Hepatocyte (in vitro differentiated cells): ENCODE data around the gene CFTR. TPM values are rescaled to one million over a fixed set of nuclear protein-coding genes. Genes with fewer than 3 reads are reported as not detected.

Source experiments
- DNase-seq: peaks from one replicate; pipeline ENCODE4 v3.0.0-alpha.2; 2016; ENCODE audit warnings: low spot score
- H2AFZ ChIP-seq: fragments of 200-600 bp; sonication (generic); 2 replicates; pipeline ENCODE4 v1.6.0; 2016; ENCODE audit warnings: antibody characterized with exemption, mild to moderate bottlenecking
- H3K27ac ChIP-seq: fragments of 200-600 bp; sonication (generic); 2 replicates; pipeline ENCODE4 v1.5.1; 2016; ENCODE audit warnings: mild to moderate bottlenecking
- H3K27me3 ChIP-seq: fragments of 200-600 bp; sonication (generic); 2 replicates; pipeline ENCODE4 v1.6.1; 2016
- H3K36me3 ChIP-seq: fragments of 200-600 bp; sonication (generic); replicated peaks from 2 replicates; pipeline ENCODE4 v1.5.1; 2016; ENCODE audit warnings: low read depth; ENCODE audit not compliant: insufficient read depth
- H3K4me1 ChIP-seq: fragments of 200-600 bp; sonication (generic); 2 replicates; pipeline ENCODE4 v1.5.1; 2016; ENCODE audit warnings: mild to moderate bottlenecking, moderate library complexity; ENCODE audit not compliant: insufficient read depth
- H3K4me2 ChIP-seq: fragments of 200-600 bp; sonication (generic); 2 replicates; pipeline ENCODE4 v1.6.0; 2016
- H3K4me3 ChIP-seq: fragments of 200-600 bp; sonication (generic); 2 replicates; pipeline ENCODE4 v1.5.1; 2016; ENCODE audit warnings: mild to moderate bottlenecking
- H3K79me2 ChIP-seq: fragments of 200-600 bp; sonication (generic); 2 replicates; pipeline ENCODE4 v1.6.0; 2017; ENCODE audit warnings: mild to moderate bottlenecking
- H3K9me2 ChIP-seq: fragments of 200-600 bp; sonication (generic); replicated peaks from 2 replicates; pipeline ENCODE4 v1.6.0; 2017; ENCODE audit warnings: mild to moderate bottlenecking; ENCODE audit not compliant: insufficient read depth
- H3K9me3 ChIP-seq: fragments of 200-600 bp; sonication (generic); 2 replicates; pipeline ENCODE4 v1.5.1; 2016; ENCODE audit warnings: low read depth, mild to moderate bottlenecking
- H4K20me1 ChIP-seq: fragments of 200-600 bp; sonication (generic); 2 replicates; pipeline ENCODE4 v1.6.0; 2016; ENCODE audit warnings: mild to moderate bottlenecking; ENCODE audit not compliant: insufficient read depth, poor library complexity, severe bottlenecking
- CTCF ChIP-seq: fragments of 200-600 bp; sonication (generic); IDR thresholded peaks from 2 replicates; pipeline ENCODE4 v1.5.1; 2016; ENCODE audit warnings: antibody characterized with exemption, mild to moderate bottlenecking; ENCODE audit not compliant: poor library complexity
- EZH2 ChIP-seq: fragments of 200-600 bp; sonication (generic); IDR thresholded peaks from 2 replicates; pipeline ENCODE4 v1.6.1; 2016; ENCODE audit warnings: antibody characterized with exemption, mild to moderate bottlenecking, borderline replicate concordance
- EZH2phosphoT487 ChIP-seq: fragments of 200-600 bp; sonication (generic); IDR thresholded peaks from one replicate; pipeline ENCODE4 v1.6.1; 2018; ENCODE audit warnings: antibody characterized with exemption, mild to moderate bottlenecking, low read depth, moderate library complexity; ENCODE audit not compliant: unreplicated experiment, severe bottlenecking
- WGBS: methylation state at CpG from one replicate; pipeline ENCODE4 v1.1.6; 2016; ENCODE audit warnings: low lambda C conversion rate; ENCODE audit errors: missing lambda C conversion rate; 5-methylcytosine and 5-hydroxymethylcytosine counted together
- polyA plus RNA-seq: library from polyadenylated mRNA; unstranded; fragments of >200 nt; fragmentation: Nextera tagmentation; extraction: Ambion mirVana; gene quantifications from 2 replicates; pipeline ENCODE4 v1.2.1, GENCODE V29; 2016
- total RNA-seq: library from RNA; depleted of rRNA; stranded (reverse); fragments of >200 nt; gene quantifications from 2 replicates; pipeline ENCODE4 v1.2.3, GENCODE V29; 2014

Gene CFTR
- total and polyA plus RNA-seq, 2 experiments from 2014 or later: 29.8 to 72.9 TPM

- H3K4me3 ChIP-seq: no peak overlapping the region
Measured at GRCh38 chr7:117472335-117472734, 7.5 kb upstream of the CFTR start.

GRCh38 chr7:117476557-117477215 is 3.1 kb upstream of the CFTR start:
- no peak overlapping the region for H3K27ac ChIP-seq
- no peaks in the 10 kb centered on the region for H3K9me3 ChIP-seq
- no peak for TF ChIP-seq EZH2
- no peak for TF ChIP-seq EZH2phosphoT487
- no peak for TF ChIP-seq CTCF
- H3K4me2 ChIP-seq: no peak overlapping the region
- no peaks in the 10 kb centered on the region for H4K20me1 ChIP-seq
- no peak overlapping the region for H2AFZ ChIP-seq
- peaks cover 8% of the 10 kb centered on the region for H3K27me3 ChIP-seq
- no peaks in the 10 kb centered on the region for H3K4me1 ChIP-seq
- WGBS: 83% methylated on average over 4 of the region's 4 CpGs
- H3K36me3 ChIP-seq: no peaks in the 10 kb centered on the region
- no peaks in the 10 kb centered on the region for H3K9me2 ChIP-seq
- no peak overlapping the region for H3K4me3 ChIP-seq
- H3K79me2 ChIP-seq: peaks cover 3% of the 10 kb centered on the region
- DNase-seq: no peak

More at GRCh38 chr7:117472335-117472734, 7.5 kb upstream of the CFTR start:
- Histone ChIP-seq H2AFZ (no peak overlapping the region), H3K79me2 (no peaks in the 10 kb centered on the region), H3K9me2 (no peaks in the 10 kb centered on the region), H3K36me3 (no peaks in the 10 kb centered on the region), H3K9me3 (no peaks in the 10 kb centered on the region), H3K27me3 (no peaks in the 10 kb centered on the region), H4K20me1 (no peaks in the 10 kb centered on the region), H3K4me1 (no peaks in the 10 kb centered on the region), H3K27ac (no peak overlapping the region), H3K4me2 (no peak overlapping the region)
- TF ChIP-seq EZH2 (no peak), EZH2phosphoT487 (no peak), CTCF (no peak)
- DNase-seq: no peak

GRCh38 chr7:117478836-117479224 is 995 bp upstream of the CFTR start:
- WGBS: 16% methylated on average over 11 of the region's 11 CpGs
- DNase-seq: peak; percentile 24
- Histone ChIP-seq H3K4me1 (no peaks in the 10 kb centered on the region), H3K9me3 (no peaks in the 10 kb centered on the region), H3K9me2 (no peaks in the 10 kb centered on the region), H3K27me3 (peaks cover 8% of the 10 kb centered on the region), H3K79me2 (peaks cover 22% of the 10 kb centered on the region), H4K20me1 (no peaks in the 10 kb centered on the region), H3K4me2 (peak overlapping the region; percentile 90), H3K36me3 (no peaks in the 10 kb centered on the region), H3K27ac (peak overlapping the region; percentile 92), H3K4me3 (peak overlapping the region; percentile 73), H2AFZ (peak overlapping the region; percentile 88)
- TF ChIP-seq EZH2 (peak; percentile 43), EZH2phosphoT487 (no peak)

GRCh38 chr7:117480055-117480362 is 184 bp downstream of the CFTR start:
- H3K4me2 ChIP-seq: peak overlapping the region; percentile 90
- peak overlapping the region; percentile 92 for H3K27ac ChIP-seq
- 8% methylated on average over 10 of the region's 11 CpGs for WGBS

More at GRCh38 chr7:117480055-117480362, 184 bp downstream of the CFTR start:
- peak overlapping the region; percentile 73 for H3K4me3 ChIP-seq
- peaks cover 29% of the 10 kb centered on the region for H3K79me2 ChIP-seq
- H2AFZ ChIP-seq: peak overlapping the region; percentile 88
- peaks cover 8% of the 10 kb centered on the region for H3K27me3 ChIP-seq
- no peaks in the 10 kb centered on the region for H3K4me1 ChIP-seq
- no peak for TF ChIP-seq EZH2phosphoT487
- no peak for TF ChIP-seq CTCF
- no peak for TF ChIP-seq EZH2
- no peaks in the 10 kb centered on the region for H4K20me1 ChIP-seq
- no peaks in the 10 kb centered on the region for H3K36me3 ChIP-seq
- no peaks in the 10 kb centered on the region for H3K9me3 ChIP-seq
- no peaks in the 10 kb centered on the region for H3K9me2 ChIP-seq
- no peak for DNase-seq
